NCI-H82 treated with DMSO at 0.1 percent for 48 hours (cell line): Measurements from ENCODE around the gene ASTN2.
A peak's percentile ranks its signal among the peaks of the same experiment; 100 is the strongest.

Source experiments
- DNase-seq: peaks from one replicate; lab custom pipeline; 2025; ENCODE audit not compliant: unreplicated experiment; lab: John Stamatoyannopoulos, UW

ASTN2 gene

DNA sequence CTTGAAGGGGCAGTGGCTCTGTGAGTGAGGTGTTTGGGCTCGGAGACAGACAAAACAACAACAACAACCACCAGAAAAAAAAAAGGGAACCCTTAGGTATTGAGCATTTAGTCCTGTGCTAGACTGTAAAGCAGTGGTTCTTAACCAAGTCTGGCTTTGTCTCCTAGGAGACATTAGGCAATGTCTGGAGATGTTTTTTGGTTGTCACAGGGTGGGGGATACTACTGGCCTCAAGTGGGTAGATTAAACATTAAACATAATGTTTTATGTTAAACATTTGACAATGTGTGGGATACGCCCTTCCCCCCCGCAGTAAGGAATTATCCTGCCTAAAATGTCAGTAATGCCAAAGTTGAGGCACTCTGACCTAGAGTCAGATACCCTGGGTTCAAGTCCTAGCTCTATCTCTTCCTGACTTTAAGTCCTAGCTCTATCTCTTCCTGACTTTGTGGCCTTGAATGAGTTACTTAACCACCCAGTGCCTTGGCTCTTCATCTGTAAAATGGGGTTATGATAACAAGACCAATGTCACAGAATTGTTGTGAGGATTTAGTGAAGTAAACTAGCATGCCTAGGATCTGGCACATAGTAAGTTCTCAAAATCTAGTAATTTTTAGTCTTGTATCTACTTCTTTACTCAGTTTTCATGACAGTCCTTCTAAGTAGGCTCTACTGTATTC, 725.9 kb downstream of the ASTN2 start:
- no peak for DNase-seq

DNA sequence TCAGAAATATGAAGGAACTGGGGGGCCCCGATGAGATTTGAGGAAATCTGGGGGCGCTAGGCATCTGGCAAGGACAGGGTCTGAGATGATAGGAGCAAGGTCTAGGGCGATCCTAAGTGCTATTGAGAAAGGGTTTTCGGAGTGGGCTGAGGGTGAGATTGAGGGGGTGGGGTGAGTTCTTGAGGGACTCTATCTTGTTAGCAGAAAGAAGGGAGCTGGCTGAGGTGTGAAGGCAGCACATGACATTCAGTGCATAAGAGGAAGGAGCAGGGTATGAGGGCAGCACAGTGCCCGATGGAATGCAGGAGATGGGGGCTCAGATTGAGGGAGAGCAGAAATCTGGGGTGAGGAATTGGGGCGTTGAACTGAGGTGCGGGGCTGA, 727.1 kb downstream of the ASTN2 start:
- no peak for DNase-seq

DNA sequence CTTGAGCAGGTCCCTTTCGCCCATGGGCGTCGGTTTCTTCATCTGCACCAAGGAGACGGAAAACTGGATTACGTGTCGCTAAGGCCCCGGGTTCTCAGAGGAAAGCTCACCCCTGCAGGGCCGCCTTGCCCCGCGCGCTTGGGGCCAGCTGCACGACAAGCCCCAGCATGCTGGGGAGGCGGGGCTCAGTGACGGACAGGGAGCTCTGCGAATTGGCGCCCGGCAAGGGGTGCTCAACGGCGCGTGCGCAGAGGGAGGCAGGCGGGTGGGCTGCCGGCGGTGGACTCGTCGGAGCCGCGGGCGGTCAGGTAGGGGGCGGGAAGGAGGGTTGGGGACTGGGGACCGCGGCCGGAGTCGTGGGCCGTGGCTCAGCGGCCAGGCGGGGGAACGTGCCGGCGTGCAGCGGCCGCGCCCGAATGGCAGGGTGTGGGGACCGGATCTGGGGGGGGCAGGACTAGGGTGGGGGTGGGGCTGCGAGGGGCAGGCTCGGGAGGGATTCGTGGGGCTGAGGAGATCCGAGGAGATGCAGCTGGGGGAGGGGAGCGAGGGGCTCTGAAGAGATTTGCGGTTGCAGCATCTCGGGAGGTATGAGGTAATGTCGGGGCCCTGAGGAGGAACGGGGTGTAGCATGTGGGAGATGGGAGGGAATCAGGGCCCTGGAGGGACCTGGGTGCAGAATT, 727.6 kb downstream of the ASTN2 start, which contains the start of gene TRIM32:
Gene TRIM32, plus strand, starts transcription at position 232 of the 680 bp plus-strand sequence. CDS start 10,438 bp downstream, outside the sequence.
- DNase-seq, result peak; percentile 80

DNA sequence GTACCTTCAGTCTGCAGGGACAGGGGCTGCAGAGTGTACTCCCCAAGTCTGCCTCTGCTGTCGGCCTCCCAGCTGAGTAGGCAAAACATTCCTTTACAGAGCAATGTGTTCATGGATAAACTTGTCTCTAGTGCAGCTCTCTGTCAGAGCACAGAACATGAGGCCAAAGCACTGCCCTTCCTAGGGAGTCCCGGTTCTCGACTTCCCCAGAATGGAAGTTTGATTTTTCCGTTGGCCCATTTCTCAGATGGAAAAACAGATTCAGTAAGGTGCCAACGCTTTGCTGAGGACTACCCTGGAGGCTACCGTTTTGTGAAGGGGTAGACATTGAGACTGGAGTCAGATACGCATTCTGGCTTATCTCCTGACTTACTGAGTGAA, 728.2 kb downstream of the ASTN2 start:
- no peak for DNase-seq

DNA sequence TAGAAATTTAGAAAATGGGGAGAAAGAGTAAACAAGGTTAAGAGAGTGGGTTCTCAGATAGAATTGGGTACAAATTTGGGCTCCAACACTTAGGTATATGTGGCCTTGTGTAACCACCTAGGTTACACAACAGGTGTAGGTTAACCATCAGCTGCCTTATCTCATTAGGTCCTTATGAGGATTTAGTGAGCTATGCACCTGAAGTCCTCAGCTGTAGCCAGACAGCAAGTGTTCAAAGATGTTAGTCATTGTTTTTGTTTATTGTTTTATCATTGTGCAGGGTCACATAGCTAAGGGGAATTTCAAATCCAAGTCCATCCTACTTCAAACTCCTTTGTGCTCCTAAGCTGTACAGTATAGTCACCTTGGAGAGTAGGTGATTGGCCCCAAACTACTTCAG, 728.7 kb downstream of the ASTN2 start:
- DNase-seq, result no peak

DNA sequence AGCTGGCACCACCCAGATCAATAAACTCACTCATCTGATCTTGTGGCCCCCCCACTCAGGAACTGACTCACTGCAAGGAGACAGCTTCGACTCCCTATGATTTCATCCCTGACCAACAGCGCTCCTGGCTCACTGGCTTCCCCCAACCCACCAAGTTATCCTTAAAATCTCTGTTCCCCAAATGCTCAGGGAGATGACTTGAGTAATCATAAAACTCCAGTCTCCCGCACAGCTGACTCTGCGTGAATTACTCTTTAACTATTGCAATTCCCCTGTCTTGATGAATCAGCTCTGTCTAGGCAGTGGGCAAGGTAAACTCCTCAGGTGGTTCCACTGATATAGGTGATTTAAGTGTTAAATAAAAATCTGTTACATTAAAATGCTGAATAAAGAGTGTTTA, 729.7 kb downstream of the ASTN2 start:
- no peak for DNase-seq

GRCh38 chr9:116683535-116683934, 731.3 kb downstream of the ASTN2 start:
- no peak for DNase-seq

GRCh38 chr9:116674210-116674980, 740.5 kb downstream of the ASTN2 start:
- no peak for DNase-seq

DNA sequence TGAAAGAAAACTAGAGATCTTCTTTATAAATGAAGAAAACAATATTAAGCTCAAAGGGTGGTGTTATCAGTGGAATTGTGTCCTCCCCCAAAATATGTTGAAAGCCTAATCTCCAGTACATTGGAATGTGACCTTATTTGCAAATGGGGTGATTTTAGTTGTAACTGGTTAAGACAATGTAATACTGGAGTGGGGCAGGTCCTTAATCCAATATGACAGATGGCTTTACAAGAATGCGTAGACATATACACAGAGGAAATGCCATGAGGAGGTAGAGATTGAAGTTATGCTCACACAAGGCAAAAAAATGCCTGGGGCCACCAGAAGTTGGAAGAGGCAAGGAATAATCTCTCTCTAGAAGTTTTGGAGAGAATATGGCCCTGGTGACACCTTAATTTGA, 741.5 kb downstream of the ASTN2 start:
- DNase-seq, result no peak

- no peak for DNase-seq
These were observed 743.3 kb downstream of the ASTN2 start for GRCh38 chr9:116671605-116672004.

DNA sequence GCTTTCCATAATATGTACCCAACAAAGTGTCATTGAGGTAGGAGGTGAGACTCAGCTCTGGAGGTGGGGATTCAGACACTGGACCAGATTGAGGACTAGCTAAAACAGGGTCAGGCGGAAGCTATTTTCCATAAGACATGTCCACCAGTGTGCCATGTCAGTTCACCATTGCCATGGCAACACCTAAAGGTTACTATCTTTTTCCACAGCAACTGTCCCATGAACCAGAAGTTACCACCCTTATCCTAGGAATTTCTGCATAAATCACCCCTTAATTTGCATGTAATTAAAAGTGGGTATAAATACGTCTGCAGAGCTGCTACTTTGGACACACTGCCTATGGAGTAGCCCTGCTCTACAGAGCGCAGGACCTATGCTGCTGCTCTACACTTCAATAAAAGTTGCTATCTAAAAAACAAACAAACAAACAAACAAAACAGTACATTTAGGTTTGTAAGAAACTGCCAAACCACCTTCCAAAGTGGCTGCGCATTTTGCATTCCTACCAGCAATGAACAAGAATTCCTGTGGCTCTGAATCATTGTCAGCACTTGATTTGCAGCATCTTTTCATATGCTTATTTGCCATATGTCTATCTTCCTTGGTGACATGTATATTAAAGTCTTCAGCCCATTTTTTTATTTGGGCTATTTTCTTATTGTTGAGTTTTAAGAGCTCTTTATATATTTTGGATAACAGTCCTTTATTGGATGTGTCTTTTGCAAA, 745.7 kb downstream of the ASTN2 start:
- DNase-seq, result no peak

GRCh38 chr9:116663581-116663980, 751.3 kb downstream of the ASTN2 start:
- no peak for DNase-seq

GRCh38 chr9:116662646-116663310, 752.1 kb downstream of the ASTN2 start:
- DNase-seq, result no peak

GRCh38 chr9:116661037-116661954, 753.6 kb downstream of the ASTN2 start:
- peak; percentile 70 for DNase-seq

GRCh38 chr9:116658265-116658664, 756.6 kb downstream of the ASTN2 start:
- no peak for DNase-seq

- no peak for DNase-seq
These were observed 757.9 kb downstream of the ASTN2 start for GRCh38 chr9:116656977-116657376.

- DNase-seq, result no peak
These were observed 758.3 kb downstream of the ASTN2 start for GRCh38 chr9:116656501-116656971.

DNA sequence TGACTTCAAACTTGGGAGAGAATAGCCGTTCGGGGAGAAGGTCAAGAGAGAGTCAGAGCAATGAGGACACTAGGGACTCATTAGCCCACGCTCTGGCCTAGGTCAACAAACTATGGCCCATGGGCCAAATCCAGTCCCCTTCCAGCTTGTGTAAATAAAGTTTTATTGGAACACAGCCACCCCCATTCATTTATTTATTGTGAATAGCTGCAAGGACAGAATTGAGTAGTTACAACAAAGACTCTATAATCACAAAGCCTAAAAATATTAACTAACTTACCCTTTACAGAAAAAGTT, 760.9 kb downstream of the ASTN2 start:
- no peak for DNase-seq

DNA sequence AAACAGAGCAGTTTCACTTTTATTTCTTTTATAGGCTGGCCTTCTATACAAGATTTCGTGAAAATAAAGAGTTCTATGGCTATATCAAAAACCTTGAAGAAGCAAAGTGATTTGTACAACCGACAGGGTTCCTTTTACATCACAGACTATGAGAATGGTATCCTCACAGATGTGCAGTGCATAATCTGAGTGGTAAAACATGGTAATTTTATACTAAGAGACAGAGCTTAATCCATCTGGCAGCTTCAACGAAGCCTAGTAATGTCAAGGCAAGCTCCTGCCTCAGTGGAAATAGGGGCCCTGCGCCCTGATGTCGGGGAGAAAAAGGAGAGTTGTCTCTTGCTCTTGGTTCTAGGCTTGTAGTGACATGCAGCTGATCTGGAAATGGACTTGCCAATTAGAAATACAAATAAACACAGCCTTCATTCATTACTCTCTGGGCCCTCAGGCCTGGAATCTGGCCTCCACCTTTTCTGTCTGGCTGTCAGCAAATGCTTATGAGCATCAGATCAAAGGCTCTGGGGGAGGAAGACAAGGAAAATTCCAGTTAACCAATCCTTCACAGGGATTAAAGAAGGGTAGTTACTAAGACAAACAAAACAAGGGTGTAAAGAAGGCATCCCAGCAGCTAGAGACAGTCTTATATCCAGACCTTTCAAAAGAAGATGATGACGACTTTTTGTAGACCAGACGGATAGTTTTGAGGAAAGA, 761.4 kb downstream of the ASTN2 start:
- no peak for DNase-seq
